Thoracic aorta (tissue), 2 donors: ENCODE measurements around the gene POU4F1. TPM values are rescaled to one million over a fixed set of nuclear protein-coding genes. Genes with fewer than 3 reads are reported as not detected.

Experiments
- ATAC-seq: fragments of 150-250 bp; one replicate; pipeline ENCODE4 v1.8.0; 2017; ENCODE audit warnings: low read depth; ENCODE audit not compliant: insufficient number of reproducible peaks, low FRiP score
- DNase-seq: peaks from one replicate; pipeline ENCODE4 v3.0.0-alpha.2; 2020; ENCODE audit warnings: low spot score
- H3K27ac ChIP-seq, 2 donors: fragments of 200-600 bp; sonication (generic); 1 replicate in 1 of 2; 2 replicates in 1 of 2; pipeline ENCODE4 v1.5.1; 2016; ENCODE audit warnings: mild to moderate bottlenecking in 2 of 2, moderate library complexity in 2 of 2
- H3K27me3 ChIP-seq: fragments of 200-600 bp; sonication (generic); replicated peaks from 2 replicates; pipeline ENCODE4 v1.6.0; 2016; ENCODE audit warnings: mild to moderate bottlenecking; ENCODE audit not compliant: insufficient read depth
- H3K36me3 ChIP-seq: fragments of 200-600 bp; sonication (generic); one replicate; pipeline ENCODE4 v1.5.1; 2016
- H3K4me1 ChIP-seq, 2 donors: fragments of 200-600 bp; sonication (generic); 1 replicate in 1 of 2; 2 replicates in 1 of 2; pipeline versions ENCODE4 v1.5.1 to v1.6.0; 2016; ENCODE audit warnings: low read depth in 2 of 2, mild to moderate bottlenecking in 1 of 2; ENCODE audit not compliant: control insufficient read depth in 1 of 2
- H3K4me3 ChIP-seq: fragments of 200-600 bp; sonication (generic); 2 replicates; pipeline ENCODE4 v1.5.1; 2016; ENCODE audit warnings: mild to moderate bottlenecking
- H3K9me3 ChIP-seq: fragments of 200-600 bp; sonication (generic); 2 replicates; pipeline ENCODE4 v1.5.1; 2016
- CTCF ChIP-seq: fragments of 200-600 bp; sonication (generic); IDR thresholded peaks from one replicate; pipeline ENCODE4 v1.5.1; 2019; ENCODE audit warnings: antibody characterized with exemption
- total RNA-seq, 2 donors: library from RNA; depleted of rRNA; stranded (reverse); fragments of >200 nt; gene quantifications; one replicate each; pipeline versions ENCODE4 v1.1.0 to v1.2.3, GENCODE V29; 2016

The POU4F1 gene
- total RNA-seq, 2 donors from 2014 or later: 1.1 TPM; not detected in 1

- Histone ChIP-seq H3K27me3 (no peaks in the 10 kb centered on the region), H3K36me3 (peaks cover 23% of the 10 kb centered on the region), H3K9me3 (no peaks in the 10 kb centered on the region), H3K27ac (no peak overlapping the region), H3K4me3 (no peak overlapping the region), H3K4me1 (no peaks in the 10 kb centered on the region)
- DNase-seq (no peak), ATAC-seq (no peak)
- no peak for TF ChIP-seq CTCF
Measured at GRCh38 chr13:78638216-78638615, 34.9 kb upstream of the POU4F1 start.

- DNase-seq: no peak
- no peak overlapping the region for H3K4me3 ChIP-seq
- no peak overlapping the region for H3K27ac ChIP-seq
- ATAC-seq: no peak
- no peaks in the 10 kb centered on the region for H3K4me1 ChIP-seq
- no peak for TF ChIP-seq CTCF
- no peaks in the 10 kb centered on the region for H3K27me3 ChIP-seq
- no peaks in the 10 kb centered on the region for H3K9me3 ChIP-seq
- H3K36me3 ChIP-seq: peaks cover 35% of the 10 kb centered on the region
Measured at GRCh38 chr13:78636495-78636894, 33.1 kb upstream of the POU4F1 start.

GRCh38 chr13:78632996-78633395 is 29.6 kb upstream of the POU4F1 start:
- no peaks in the 10 kb centered on the region for H3K4me1 ChIP-seq
- ATAC-seq: no peak
- H3K27ac ChIP-seq: no peak overlapping the region
- no peaks in the 10 kb centered on the region for H3K27me3 ChIP-seq
- peaks cover 29% of the 10 kb centered on the region for H3K36me3 ChIP-seq
- H3K9me3 ChIP-seq: no peaks in the 10 kb centered on the region
- DNase-seq: no peak
- H3K4me3 ChIP-seq: no peak overlapping the region
- no peak for TF ChIP-seq CTCF

GRCh38 chr13:78631077-78631476 is 27.7 kb upstream of the POU4F1 start:
- Histone ChIP-seq H3K4me3 (no peak overlapping the region), H3K27ac (no peak overlapping the region), H3K27me3 (no peaks in the 10 kb centered on the region), H3K9me3 (no peaks in the 10 kb centered on the region), H3K36me3 (peaks cover 24% of the 10 kb centered on the region), H3K4me1 (no peaks in the 10 kb centered on the region)
- no peak for DNase-seq
- no peak for ATAC-seq
- no peak for TF ChIP-seq CTCF

- no peak for DNase-seq
- Histone ChIP-seq H3K9me3 (no peaks in the 10 kb centered on the region), H3K27ac (no peak overlapping the region), H3K27me3 (no peaks in the 10 kb centered on the region), H3K4me3 (no peak overlapping the region), H3K4me1 (no peaks in the 10 kb centered on the region), H3K36me3 (peaks cover 24% of the 10 kb centered on the region)
- TF ChIP-seq CTCF: no peak
- ATAC-seq: no peak
Measured at GRCh38 chr13:78630511-78630910, 27.2 kb upstream of the POU4F1 start.
